BJ (cell line): ENCODE results near the gene AVL9. TPM values are rescaled to one million over a fixed set of nuclear protein-coding genes. Genes with fewer than 3 reads are reported as not detected.

ENCODE experiments used
- CTCF ChIA-PET: fragments of 350-600 bp; formaldehyde crosslinking; extraction: SDS; loops from one replicate; lab custom pipeline; 2021; ENCODE audit warnings: antibody characterized with exemption, inconsistent platforms; lab: Yijun Ruan, JAX
- POLR2A ChIA-PET: fragments of 300-600 bp; sonication (Branson Sonifier 250); formaldehyde crosslinking; extraction: SDS; loops from one replicate; lab custom pipeline; 2021; ENCODE audit warnings: antibody characterized with exemption; lab: Charles Lee
- DNase-seq: peaks from one replicate; pipeline ENCODE4 v3.0.0-alpha.2; 2011; ENCODE audit warnings: low read depth
- H3K27me3 ChIP-seq: 2 replicates; pipeline ENCODE4 v1.6.0; 2011; ENCODE audit warnings: low read length; ENCODE audit not compliant: control insufficient read depth, insufficient read depth
- H3K36me3 ChIP-seq: 2 replicates; pipeline ENCODE4 v1.5.1; 2011; ENCODE audit warnings: low read length; ENCODE audit not compliant: control insufficient read depth, insufficient read depth
- H3K4me3 ChIP-seq: 2 replicates; pipeline ENCODE4 v1.5.1; 2011; ENCODE audit warnings: low read depth, mild to moderate bottlenecking, control low read depth, low read length
- polyA plus RNA-seq: library from polyadenylated mRNA; depleted of rRNA; stranded (reverse); fragments of >200 nt; gene quantifications from 2 replicates; pipeline ENCODE4 v1.2.3, GENCODE V29; 2011
- TF ChIP-seq, protein P1 (sequence below): IDR thresholded peaks from 2 replicates; pipeline ENCODE4 v1.5.1; 2011; ENCODE audit warnings: low read depth, mild to moderate bottlenecking, control low read depth, inconsistent platforms, low read length, moderate library complexity; ENCODE audit not compliant: insufficient read depth

Gene AVL9
- polyA plus RNA-seq, 1 experiment, result 12.0 TPM

DNA sequence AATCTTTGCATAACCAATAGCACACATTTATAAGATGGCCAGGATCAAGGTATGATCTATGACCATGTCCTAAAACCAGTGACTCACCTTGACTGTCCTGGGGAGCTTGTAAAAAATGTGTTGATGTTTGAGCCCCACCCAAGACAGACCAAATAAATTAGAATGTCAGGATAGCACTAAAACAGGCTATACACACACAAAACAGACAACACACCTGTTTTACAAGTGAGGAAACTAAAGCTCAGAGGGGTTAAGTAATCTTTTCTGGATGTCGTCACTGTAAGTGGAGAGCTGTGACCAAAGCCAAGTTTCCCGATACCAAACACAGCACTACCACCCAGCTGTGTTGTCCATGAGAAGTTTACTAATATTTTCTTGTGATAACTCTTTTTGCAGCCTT is 84.5 kb downstream of the AVL9 start:
- CTCF ChIA-PET, result no interaction called here

DNA sequence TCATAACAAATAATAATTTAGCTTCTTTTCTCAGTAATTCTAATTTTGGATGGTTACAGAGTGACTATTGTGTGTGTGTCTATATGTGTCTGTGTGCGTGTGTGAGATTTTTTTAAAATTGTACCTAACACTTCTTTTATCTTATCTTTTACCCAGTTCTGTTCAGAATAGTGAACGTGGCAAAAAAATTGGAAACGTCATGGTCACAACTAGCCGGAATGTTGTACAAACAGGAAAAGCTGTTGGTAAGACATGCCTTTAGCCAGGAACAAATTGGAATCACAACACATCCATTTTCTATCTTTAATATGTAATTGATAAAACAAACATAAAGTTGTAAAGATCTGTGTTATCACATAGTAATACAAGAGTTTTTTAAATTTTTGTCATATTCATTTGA is 85.4 kb downstream of the AVL9 start:
- no peak for DNase-seq
- Histone ChIP-seq H3K27me3 (no peaks in the 10 kb centered on the region), H3K36me3 (peaks cover 4% of the 10 kb centered on the region; the same call in 1 of the 2 replicates), H3K4me3 (no peak overlapping the region)
- TF ChIP-seq, protein P1, sequence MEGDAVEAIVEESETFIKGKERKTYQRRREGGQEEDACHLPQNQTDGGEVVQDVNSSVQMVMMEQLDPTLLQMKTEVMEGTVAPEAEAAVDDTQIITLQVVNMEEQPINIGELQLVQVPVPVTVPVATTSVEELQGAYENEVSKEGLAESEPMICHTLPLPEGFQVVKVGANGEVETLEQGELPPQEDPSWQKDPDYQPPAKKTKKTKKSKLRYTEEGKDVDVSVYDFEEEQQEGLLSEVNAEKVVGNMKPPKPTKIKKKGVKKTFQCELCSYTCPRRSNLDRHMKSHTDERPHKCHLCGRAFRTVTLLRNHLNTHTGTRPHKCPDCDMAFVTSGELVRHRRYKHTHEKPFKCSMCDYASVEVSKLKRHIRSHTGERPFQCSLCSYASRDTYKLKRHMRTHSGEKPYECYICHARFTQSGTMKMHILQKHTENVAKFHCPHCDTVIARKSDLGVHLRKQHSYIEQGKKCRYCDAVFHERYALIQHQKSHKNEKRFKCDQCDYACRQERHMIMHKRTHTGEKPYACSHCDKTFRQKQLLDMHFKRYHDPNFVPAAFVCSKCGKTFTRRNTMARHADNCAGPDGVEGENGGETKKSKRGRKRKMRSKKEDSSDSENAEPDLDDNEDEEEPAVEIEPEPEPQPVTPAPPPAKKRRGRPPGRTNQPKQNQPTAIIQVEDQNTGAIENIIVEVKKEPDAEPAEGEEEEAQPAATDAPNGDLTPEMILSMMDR, result no peak
- ChIA-PET CTCF (interaction anchor here (0.6 kb wide), 1 partner anchor 98 kb away, joined by 4 read pairs; no protein-coding TSS in a partner anchor), POLR2A (no interaction called here)

More for the DNA sequence above, 84.5 kb downstream of the AVL9 start:
- POLR2A ChIA-PET, result no interaction called here
- no peak overlapping the region for H3K4me3 ChIP-seq
- H3K27me3 ChIP-seq, result no peaks in the 10 kb centered on the region
- no peak for DNase-seq
- TF ChIP-seq, protein P1, result no peak
- peaks cover 5% of the 10 kb centered on the region for H3K36me3 ChIP-seq

DNA sequence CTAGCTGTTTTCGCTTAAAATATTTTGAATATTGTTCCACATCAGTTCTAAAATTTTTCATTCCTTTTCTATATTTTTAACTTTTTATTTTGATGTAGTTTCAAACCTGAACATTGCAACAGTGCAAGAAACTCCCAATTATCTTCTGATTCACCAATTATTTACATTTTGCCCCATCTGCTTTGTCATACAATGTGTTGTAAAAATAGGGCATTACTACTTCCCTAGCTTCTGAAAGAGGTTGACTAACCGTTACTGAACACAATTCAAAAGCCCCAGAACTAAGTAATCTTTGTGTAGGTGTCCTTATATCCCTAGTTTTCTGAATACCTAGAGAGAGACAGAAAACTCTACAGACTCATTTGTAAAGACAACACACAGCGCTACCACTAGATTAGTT is 86.7 kb downstream of the AVL9 start:
- Histone ChIP-seq H3K4me3 (no peak overlapping the region), H3K36me3 (peaks cover 4% of the 10 kb centered on the region; the same call in 1 of the 2 replicates), H3K27me3 (no peaks in the 10 kb centered on the region)
- no peak for DNase-seq
- CTCF ChIA-PET, result interaction anchor here (1.8 kb wide), 1 partner anchor 526 kb away, joined by 3 read pairs; no protein-coding TSS in a partner anchor
- TF ChIP-seq, protein P1, result no peak
- POLR2A ChIA-PET, result no interaction called here

DNA sequence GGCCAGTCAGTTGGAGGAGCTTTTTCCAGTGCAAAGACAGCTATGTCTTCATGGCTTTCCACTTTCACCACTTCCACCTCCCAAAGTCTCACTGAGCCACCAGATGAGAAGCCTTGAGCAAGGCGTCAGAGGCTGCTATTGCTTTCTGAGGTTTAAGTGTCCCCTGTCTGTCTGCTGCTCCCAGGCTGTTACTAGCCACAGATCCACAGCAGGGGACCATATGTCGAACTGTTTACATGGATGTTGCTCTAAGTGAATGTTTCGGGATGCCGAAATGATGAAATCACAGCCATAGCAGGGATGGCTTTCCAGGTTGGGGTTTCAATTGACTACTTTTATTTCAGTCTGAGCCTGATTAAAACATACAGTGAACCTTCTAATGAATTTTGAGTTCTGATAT is 88.5 kb downstream of the AVL9 start:
- CTCF ChIA-PET, result interaction anchor here (1.3 kb wide), 1 partner anchor 10 kb away, joined by 3 read pairs; no protein-coding TSS in a partner anchor
- Histone ChIP-seq H3K4me3 (no peak overlapping the region), H3K36me3 (peaks cover 4% of the 10 kb centered on the region; the same call in 1 of the 2 replicates), H3K27me3 (no peaks in the 10 kb centered on the region)
- peak; percentile 94 for DNase-seq
- TF ChIP-seq, protein P1, result no peak
- POLR2A ChIA-PET, result no interaction called here

DNA sequence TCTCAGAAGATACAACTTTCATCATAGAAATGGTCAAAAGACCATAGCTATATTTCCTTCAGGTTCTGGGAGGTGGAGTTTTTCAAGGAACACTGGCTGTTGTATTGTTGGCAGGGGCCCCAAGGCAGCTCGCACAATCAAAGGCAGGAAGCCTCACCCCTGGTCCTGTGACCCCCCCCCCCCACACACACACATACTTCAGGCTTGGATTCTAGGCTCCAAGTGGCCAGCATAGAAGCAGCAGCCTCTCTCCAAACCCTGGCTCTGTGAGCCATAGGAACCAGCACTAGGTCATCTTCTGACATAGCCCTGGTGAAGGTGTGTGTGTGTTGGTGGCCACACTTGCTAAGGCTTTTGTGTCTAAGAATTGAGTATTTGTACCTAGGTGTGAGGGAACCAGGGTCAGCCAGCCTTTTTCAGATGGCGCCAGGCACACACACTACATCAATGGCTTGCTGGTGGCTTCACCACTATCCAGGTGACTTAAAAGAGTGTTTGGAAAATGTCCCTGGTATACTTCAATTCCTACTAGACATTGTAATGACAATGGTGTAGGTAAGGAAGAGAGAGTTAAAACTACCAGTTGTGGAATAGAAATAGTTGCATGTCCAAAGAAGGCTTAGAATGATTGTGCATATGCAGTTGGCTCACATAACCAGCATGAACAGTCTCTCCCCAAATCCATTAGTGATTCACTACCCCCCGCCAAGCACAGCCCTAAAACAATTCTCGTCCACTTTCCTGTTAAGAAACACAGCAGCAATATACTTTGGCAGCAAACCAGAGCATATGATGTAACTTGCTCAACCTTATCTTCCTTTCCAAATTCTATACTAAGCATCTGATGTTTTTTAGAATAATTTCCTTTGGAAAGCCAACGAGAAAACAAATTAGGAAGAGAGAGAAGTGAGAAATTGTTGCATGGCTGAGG is 91.3 kb downstream of the AVL9 start:
- Histone ChIP-seq H3K27me3 (no peaks in the 10 kb centered on the region), H3K4me3 (no peak overlapping the region), H3K36me3 (peaks cover 1% of the 10 kb centered on the region; the same call in 1 of the 2 replicates)
- ChIA-PET CTCF (interaction anchor here (1.0 kb wide), 1 partner anchor 95 kb away, joined by 3 read pairs; no protein-coding TSS in a partner anchor), POLR2A (no interaction called here)
- peak; percentile 72 for DNase-seq
- TF ChIP-seq, protein P1, result no peak
